ENCODE results near the gene AMOT. TPM values are rescaled to one million over a fixed set of nuclear protein-coding genes. Genes with fewer than 3 reads are reported as not detected.
"Not testable (repeated sequence)": the region's sequence is repeated elsewhere in the genome, so short reads cannot be mapped to it uniquely, and the experiment has no call there.

Gene AMOT, protein sequence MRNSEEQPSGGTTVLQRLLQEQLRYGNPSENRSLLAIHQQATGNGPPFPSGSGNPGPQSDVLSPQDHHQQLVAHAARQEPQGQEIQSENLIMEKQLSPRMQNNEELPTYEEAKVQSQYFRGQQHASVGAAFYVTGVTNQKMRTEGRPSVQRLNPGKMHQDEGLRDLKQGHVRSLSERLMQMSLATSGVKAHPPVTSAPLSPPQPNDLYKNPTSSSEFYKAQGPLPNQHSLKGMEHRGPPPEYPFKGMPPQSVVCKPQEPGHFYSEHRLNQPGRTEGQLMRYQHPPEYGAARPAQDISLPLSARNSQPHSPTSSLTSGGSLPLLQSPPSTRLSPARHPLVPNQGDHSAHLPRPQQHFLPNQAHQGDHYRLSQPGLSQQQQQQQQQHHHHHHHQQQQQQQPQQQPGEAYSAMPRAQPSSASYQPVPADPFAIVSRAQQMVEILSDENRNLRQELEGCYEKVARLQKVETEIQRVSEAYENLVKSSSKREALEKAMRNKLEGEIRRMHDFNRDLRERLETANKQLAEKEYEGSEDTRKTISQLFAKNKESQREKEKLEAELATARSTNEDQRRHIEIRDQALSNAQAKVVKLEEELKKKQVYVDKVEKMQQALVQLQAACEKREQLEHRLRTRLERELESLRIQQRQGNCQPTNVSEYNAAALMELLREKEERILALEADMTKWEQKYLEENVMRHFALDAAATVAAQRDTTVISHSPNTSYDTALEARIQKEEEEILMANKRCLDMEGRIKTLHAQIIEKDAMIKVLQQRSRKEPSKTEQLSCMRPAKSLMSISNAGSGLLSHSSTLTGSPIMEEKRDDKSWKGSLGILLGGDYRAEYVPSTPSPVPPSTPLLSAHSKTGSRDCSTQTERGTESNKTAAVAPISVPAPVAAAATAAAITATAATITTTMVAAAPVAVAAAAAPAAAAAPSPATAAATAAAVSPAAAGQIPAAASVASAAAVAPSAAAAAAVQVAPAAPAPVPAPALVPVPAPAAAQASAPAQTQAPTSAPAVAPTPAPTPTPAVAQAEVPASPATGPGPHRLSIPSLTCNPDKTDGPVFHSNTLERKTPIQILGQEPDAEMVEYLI
- 0.36 and 0.49 TPM in 2 replicates for total RNA-seq (2014; rRNA removed; shearing (Covaris generic))

DNA sequence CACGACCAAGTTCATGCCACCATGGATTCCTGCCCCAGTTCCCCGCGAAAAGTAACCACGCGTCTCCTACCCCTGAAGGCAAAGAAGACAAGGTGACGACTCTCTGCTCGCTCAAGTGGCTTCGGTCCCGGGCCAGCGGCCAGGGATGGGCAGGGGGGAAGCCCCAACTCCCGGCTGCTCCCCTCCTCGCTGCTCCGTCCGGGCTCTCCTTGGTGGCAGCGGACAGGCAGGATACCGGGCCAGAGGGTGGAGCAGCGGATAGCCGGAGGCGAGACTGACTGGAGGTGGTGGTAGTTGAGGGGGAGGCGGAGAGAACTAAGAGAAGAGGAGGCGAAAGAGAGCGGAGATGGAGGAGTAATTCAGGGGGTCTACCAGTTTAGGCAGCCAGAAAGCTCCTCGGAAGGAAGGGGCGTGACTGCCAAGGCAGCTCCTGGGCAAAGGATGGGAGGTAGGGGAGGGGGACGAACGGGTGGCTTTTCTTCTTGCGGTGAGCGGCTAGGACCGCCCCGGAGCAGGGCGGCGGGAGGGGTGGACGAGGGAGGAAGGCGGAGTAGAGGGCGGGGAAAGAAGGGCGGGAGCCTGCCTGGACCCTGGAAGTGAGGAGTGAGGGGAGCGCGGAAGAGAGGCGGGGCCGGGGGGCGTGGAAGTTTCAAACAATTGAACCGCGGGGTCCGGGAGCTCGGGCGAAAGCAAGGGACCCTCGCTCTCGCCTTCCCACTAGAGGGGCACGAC lies at the start of gene AMOT:
TSS of gene AMOT (minus strand) at position 450 of the 732 bp plus-strand sequence. CDS start 17,705 bp downstream, outside the sequence.
- DNase-seq (ENCODE audit: low read depth) = peak; percentile 63

DNA sequence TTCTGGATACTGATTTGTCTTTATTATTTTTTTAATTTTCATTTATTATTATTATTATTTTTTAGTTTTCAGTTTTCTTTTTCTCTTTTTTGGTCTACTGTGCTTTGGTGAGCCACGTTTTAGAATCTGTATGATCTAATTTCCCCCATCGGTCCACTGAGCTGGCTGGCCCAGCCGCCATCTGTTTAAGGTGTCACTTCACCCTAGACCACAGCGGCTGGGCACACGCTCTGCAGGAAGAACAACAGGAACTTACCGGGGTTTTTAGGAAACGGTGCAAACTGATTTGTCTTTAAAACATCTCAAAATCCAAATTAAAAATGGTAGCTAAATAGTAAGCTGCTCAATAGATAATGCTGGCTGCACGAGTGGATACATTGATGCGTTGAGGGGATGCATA lies 48.8 kb upstream of the AMOT start:
- DNase-seq (ENCODE audit: low read depth) = no peak

DNA sequence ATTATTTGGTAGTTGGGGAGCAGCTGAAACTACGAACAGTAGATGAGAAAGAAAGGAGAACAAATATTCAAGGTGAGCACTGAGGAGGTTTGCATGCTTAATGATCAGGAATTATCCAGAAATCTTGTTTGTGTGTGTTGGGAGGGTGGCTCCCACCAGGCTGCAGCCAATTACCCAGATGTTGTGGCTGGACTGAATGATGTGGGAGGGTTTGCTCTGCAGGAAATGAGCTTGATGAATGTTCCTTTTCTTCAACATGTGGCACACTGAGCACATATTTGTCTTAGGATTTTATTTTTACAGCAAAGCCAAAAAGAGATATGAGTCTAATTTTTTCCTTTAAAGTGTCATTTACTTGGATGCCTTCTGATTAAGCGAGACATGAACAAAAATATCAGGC lies 48.3 kb upstream of the AMOT start:
- DNase-seq (ENCODE audit: low read depth) = no peak

DNA sequence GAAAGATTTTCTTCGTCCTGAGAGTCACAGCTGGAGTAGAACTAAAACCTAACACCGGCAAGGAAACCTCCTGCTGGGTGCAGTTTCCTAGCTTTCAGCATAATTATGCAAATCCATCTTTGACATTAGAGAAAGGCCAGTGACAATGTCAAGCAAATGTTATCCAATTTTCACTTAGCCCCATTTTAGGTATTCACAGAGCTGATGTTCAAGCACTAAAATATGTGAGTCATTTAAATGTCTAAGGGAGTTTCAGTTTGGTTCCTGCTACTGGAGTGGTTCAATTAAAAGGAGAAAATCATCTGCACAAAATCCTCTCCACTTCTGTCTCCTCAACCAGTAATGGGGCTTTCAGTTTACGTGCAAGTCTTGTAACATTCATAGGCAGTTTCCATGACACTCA lies 37.1 kb upstream of the AMOT start:
- no peak for DNase-seq (ENCODE audit: low read depth)

DNA sequence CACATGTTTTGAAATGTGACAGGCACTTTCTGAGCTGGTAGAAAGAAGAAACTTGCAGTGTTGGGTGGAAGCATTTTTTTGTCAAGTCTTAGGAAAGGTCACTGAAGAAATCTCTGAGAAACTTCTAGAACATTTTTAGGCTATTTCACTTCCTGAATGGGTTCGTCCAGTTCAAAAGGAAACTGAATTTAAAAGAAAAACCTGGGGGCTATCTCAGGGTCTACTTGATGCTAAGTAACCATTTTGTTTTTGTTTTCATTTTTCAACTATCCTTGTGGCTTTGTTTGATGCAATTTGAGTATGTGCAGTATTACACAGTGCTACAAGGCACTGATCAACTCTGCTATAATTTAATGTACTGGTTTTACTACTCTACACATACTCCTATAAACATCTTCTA lies 34.0 kb upstream of the AMOT start:
- no peak for DNase-seq (ENCODE audit: low read depth)

DNA sequence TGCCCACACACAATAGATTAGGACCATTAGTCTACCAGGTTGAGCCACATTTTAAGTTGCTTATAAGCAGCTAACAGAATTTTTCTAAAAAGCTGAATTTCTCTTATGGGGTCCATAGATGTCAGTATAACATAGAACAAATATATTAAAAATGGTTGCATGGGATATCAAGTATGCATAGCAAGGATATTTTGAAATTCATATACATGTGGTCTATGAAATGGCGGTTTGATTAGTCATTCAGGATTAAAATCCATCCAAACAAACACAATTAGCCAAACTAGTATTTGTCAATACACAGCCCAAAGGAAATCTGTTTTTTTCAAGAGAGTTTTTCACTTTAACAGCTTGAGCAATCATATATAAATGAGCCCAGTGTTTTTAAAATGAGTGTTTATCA lies 33.5 kb upstream of the AMOT start:
- no peak for DNase-seq (ENCODE audit: low read depth)

DNA sequence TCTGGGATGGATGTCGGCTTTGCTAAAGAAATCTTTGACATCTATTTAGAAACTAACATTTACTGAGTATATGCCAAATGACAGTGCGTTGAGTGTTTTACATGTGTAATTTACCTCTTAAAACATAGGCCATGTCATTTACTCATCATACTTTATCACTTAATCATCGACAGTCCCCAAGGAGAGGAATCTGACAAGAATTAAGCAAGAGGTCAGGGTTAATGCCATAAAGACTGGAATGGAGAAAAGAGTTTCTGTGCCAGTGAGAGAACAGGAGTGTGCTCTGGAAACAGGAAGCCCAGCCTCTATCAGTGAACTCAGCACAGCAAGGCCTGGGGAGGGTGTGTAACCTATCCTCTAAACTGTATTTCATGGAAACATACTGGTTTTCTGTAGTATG lies 28.0 kb upstream of the AMOT start:
- no peak for DNase-seq (ENCODE audit: low read depth)

DNA sequence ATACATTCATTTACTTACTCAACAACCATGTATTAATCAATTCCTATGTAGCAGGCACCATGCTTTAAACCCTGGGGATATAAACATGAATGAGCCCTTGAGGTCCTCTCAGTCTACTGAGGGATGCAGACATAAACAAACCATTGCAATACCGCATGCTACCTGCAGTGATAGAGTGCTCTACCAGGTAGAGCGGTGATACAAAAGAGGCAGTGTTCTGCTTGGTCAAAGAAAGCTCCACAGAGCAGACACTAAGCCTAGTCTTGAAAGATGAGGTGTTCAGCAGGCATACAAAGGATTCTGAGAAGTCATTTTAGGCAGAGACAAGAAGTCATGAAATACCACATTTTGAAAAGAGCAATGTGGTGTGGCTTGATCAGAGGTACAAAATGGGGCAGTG lies 26.9 kb upstream of the AMOT start:
- DNase-seq (ENCODE audit: low read depth) = no peak

DNA sequence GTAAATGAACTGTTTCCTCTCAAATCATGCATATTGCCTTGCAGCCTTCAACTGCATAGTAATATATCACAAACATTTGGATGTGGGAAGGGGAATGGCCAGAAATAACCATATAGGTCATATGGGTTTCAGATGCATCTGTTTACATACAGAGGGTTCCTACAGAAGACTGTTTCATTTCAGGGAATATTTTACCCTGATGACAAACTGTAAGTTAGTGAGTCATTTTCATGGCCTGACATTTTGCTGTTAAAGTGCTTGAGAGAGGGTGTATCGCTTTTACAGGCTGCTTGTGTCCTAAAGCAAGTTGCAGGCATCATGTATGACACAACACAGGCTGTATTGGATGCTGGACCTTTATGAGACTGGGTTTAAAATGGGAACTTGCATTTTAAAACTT lies 25.5 kb upstream of the AMOT start:
- no peak for DNase-seq (ENCODE audit: low read depth)

DNA sequence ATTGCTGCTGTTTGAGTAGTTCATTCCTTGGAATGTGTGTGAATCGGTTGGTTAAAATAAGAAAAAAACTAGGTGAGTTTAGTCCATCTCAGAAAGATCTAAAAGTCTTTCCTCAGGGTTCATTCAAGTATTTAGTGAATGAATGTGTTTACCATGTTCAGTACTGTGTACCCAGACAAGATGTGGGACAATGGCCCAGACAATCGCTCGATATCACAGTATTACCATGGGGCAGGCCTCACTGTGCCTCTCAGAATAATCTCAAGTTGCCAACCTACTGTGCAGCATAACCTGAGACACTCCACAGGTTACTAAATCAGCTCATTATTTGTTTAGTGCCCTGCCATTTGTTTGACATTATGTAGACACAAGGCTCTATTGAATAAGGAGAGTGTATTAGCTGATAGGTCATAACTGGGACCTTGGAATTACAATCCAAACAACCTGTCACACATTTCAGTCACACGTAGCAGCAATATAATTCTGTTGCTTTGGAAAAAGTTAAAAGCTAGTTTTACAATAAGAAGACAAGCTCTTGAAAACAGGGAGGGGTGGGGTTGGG lies 24.9 kb upstream of the AMOT start:
- DNase-seq (ENCODE audit: low read depth) = no peak

DNA sequence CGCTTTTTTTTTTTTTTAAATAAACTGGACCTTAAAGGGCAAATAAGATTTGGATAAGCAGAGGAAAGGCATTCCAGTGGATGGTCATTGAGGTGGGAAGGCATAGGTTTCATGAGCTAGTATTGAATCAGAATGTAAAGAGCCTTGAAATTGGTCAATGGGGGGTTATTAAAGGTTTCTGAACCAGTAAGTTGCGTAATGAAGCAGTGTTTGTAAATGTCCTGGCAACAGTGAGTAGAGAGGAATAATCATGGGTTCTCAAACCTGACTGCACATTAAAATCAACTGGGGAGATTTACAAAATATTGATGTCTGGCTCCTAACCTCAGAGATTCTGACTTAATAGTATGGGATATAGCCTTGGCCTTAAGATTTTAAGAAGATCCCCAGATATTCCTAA lies 23.2 kb upstream of the AMOT start:
- no peak for DNase-seq (ENCODE audit: low read depth)

DNA sequence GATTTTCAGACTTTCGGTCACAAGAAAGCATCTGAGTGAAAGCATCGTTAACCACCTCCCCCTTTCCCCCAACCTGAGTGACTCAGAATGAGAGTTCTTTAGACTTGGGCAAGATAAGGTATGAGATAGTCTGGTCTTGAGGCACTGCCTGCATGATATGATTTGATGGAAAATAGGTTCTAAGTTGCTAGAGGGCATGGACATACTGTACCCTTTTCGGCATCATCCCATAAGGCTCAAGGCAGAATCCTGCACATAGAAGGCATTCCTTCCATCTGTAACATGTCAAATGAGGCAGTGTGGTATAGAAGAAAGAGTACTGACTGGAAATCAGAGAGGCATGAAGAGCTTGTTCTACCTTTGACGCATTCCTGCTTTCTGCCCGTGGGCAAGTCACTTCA lies 16.8 kb upstream of the AMOT start:
- DNase-seq (ENCODE audit: low read depth) = no peak

DNA sequence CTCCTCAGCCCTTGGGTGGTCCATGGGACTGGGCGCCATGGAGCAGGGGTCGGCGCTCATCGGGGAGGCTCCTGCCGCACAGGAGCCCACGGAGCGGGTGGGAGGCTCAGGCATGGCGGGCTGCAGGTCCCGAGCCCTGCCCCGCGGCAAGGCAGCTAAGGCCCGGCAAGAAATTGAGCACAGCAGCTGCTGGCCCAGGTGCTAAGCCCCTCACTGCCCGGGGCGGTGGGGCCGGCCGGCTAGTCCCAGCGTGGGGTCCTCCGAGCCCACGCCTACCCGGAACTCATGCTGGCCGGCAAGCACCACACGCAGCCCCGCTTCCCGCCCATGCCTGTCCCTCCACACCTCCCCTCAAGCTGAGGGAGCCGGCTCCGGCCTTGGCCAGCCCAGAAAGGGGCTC lies 14.3 kb upstream of the AMOT start:
- DNase-seq (ENCODE audit: low read depth) = not testable (repeated sequence)

DNA sequence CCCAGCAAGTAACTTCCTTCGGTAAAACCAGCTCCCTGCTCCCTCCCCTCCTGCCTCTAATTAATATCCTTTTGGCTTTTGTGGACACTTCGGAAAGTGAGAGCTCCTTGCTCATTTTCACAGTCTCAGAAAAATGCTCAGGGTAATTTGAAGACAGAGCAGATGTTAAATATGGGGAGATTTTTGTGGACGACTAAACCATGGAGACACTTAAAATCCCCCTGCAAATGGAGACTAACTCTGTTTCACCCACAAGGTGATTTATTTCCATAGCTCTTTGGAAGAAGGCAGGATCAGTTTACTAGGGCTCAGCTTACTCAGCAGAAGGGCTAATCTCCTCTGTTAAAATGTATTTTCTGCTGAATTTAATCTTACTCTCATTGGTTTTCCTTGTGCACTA lies 12.2 kb upstream of the AMOT start:
- DNase-seq (ENCODE audit: low read depth) = no peak

DNA sequence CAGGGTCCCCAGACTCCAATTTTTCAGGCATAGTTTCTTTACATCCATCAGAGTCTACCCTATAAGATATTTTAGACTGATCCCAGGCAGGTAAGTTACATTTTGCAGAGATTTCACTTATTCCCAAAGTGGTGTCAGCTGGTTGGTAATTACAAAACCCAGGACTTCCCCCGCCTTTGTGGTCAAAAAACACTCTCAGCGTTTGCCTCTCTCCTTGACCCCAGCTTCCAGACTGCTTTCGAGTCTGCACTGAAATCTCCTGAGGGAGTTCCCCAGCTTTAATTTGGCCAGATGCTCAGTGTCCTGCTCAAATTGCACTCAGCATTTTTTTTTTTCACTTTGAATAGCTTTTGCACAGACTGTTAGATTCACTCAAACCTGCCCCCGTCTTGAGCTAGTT lies 11.2 kb upstream of the AMOT start:
- peak; percentile 63 for DNase-seq (ENCODE audit: low read depth)

DNA sequence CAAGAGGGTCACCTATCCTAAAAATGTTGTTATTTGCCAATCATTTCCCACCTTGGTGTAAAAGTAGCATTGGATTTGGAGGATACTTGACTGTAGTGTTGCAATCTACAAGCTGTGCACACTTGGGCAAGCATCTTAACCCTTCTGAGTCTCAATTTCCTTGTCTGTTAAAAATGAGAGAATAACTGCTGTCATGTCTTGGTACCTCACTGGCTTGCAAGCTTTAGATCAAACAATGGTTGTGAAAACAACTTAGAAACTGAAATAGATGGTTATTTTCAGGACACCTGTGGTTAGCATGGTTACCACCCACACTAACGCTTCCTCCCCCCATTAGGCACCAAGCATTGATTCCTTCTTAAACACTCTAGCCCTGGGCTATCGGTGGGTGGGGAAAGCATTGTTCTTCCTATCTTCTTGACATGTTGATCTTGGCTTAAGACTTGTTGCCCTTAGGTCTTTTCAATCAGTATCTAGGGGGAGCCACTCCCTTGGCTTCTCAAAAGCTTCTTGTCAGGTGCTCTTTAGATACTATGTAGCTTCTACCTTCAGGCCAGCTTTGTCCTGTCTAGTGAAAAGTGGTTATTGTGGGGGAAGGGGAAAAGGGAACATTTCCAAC lies 10.6 kb upstream of the AMOT start:
- DNase-seq (ENCODE audit: low read depth) = peak; percentile 44

DNA sequence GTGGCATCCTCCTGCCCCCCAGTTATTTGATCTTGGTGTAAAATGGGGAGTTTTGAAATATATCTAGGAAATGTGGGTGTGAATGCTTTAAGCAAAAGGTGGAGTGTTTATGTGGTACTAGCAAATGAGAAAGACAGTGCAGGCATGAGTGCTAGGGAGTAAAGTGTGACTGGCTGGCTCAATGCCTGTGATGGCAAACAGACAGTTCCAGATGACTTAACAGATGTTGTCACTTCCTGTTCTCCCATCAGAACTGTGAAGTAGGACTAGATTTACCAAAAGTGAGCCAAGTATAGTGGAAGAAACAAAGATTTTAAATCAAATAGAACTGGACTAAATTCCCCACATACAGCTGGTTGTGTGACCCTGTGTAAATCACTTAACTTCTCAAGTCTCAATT lies 8.4 kb upstream of the AMOT start:
- no peak for DNase-seq (ENCODE audit: low read depth)

DNA sequence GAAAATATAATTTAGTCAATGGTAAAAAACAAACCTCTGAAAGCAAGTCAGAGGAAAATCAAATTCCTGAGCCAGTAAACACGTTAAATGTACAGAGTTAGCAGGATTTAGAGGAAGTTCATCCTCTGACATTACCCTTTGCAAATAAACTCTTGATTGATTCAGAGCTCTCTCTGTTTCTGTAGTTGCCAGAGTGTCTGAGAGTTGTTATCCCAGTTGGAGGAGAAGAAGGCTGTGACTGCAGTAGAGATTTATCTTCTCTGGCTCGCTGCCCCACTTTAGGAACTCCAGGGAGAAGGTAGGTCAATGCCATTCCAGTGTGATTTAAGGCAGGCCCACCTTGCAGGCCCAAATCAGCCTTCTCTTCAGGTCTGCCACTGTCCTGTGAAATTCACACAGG lies 6.2 kb upstream of the AMOT start:
- DNase-seq (ENCODE audit: low read depth) = no peak

DNA sequence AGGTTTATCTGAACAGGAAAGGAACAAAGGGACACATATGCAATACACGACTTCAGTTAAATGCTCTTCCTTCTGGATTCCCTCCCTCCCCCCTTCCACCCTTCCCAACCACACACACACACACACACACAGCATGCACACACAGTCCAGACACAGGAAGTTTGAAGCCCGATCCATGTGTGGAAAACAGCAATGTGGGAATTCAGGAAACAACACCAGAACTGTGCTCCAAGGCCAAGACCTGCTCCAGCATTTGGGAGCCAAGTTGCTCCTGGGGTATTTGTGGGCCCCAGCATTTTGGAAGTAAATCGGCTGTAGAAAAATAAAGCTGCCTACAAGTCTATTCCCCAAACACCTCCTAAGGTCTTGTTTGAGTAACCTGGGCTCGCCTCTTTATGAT lies 5.6 kb upstream of the AMOT start:
- no peak for DNase-seq (ENCODE audit: low read depth)

DNA sequence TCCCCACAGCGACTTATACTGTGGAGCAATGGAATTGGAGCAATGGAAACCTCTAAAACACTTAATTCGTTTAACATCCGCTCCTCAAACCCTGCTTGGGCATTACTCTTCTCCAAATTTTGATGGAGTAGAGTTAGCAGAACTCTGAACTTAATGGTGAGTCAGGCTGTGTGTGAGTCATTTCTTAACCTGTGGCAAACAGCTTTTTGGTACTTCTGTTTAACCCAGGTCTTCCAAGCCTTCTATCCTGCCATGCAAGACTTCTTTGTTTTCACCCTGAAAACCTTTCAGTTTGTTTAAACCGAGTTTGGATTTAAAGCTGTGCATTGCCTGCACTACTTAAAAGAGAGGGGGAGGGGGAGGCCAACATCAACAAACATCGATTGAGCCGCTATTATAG lies 3.6 kb upstream of the AMOT start:
- DNase-seq (ENCODE audit: low read depth) = no peak

DNA sequence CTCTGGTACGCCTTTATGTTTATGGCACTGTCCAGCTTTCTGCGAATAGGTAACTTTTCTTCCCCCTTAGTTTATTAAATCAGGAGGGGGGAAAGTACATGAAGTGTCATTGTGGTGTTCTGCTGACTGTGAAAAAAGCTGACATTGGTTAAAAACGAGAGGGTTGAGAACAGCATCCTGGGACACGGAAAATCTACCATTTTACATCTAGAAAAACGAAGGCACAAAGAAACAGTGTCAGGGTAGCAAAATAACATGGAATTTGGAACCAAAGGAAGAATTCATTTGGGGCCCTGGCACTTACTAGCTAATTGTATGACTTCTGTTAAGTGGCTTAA lies 1.2 kb upstream of the AMOT start:
- no peak for DNase-seq (ENCODE audit: low read depth)
